SHP77 (cell line): ENCODE results near the gene VN1R5.
"Not testable (repeated sequence)": the region's sequence is repeated elsewhere in the genome, so short reads cannot be mapped to it uniquely, and the experiment has no call there.

Experiments
- DNase-seq, 2 experiments: peaks; one replicate each; lab custom pipeline; 2025; lab: John Stamatoyannopoulos, UW

The VN1R5 gene

DNA sequence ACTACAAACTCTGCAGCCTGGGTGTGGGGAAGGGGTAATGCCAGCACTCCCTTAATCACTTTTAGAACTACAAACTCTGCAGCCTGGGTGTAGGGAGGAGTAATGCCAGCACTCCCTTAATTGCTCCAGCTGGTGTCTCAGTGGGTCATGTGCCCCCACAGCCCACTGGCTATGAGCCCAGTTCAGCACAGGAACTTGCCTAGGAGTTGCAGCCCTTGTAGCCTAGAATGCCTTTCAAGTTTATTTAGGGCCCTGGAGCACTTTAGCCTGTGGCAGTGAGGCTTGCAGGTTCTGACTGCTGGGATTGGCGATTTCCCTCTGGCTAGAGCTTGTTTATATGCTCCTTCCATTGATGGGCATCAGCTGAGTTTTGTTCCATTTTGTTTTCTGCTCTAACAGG lies 17.1 kb downstream of the VN1R5 start:
- no peak for DNase-seq

DNA sequence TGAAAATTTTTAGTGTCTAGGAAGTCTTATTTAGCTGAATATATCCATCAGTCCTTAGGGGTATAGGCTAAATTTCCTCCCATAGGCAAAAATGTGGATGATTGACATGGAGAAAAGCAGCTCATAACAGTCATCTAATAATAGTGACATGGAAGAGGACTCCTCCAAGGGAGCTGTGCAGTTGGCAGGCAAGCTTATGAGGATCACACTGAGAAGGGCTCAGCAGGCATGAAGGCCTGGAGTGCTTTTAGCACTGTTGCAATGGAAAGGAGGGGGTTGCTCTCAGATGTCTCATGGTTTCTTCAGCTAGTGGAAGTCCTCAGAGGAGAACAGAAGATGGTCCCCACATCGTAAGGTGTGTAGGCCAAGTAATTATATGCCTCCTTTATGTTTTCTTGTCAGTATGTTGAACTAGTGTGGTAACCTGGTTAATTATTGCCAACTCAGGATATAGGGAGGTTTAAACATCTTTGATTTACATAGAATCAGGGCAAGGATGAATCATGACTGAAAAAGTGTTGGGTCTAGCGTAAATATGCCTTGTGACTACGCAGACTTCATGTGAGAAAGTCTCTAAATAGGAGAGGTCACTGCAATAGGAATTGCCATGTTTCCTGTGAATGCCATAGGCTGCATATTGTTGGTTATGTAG lies 18.9 kb downstream of the VN1R5 start:
- DNase-seq = no peak

DNA sequence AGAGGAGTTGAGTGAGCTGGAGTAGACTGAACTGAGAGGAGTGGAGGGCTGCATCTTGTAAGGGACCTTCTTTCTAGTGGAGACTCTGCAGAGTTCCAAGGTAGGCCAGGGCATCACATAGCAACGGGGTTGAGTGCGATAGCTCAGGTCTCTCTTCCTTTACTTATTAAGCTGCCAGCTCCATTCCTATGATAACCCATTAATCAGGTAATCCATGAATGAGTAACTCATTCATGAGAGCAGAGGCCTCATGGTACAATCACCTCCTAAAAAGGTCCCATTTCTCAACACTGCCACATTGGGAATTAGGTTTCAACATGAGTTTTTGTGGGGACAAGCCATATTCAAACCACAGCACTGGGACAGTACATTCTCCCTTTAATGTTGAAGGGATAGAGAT lies 21.3 kb downstream of the VN1R5 start:
- no peak for DNase-seq

DNA sequence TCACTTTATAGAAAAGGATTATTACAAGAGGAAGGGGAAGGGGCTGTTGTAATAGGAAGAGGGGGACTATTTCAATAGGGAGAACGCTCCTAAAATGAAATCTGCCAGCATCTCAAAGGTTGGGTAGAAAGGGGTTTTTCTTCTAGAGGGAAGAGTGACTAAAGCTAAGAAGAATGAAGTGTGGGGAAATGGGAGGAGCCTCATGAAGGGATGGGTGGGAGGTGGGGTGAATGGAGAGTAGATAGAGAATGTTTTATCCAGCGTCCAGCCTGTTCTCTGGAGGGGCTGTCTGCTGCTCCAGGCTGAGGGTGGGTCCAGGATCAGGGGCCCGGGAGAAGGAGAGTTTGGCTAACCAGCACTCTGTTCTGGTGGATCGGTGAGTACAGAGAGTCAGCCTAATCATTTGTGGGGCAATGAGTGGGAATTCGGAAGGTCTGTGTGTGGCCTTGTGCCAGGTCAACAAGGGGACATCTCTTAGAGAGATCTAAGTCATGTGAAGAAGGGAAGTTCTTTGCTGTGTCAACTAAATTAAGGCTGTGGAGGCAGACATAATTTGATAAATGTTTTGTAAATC lies 25.2 kb downstream of the VN1R5 start:
- no peak for DNase-seq

DNA sequence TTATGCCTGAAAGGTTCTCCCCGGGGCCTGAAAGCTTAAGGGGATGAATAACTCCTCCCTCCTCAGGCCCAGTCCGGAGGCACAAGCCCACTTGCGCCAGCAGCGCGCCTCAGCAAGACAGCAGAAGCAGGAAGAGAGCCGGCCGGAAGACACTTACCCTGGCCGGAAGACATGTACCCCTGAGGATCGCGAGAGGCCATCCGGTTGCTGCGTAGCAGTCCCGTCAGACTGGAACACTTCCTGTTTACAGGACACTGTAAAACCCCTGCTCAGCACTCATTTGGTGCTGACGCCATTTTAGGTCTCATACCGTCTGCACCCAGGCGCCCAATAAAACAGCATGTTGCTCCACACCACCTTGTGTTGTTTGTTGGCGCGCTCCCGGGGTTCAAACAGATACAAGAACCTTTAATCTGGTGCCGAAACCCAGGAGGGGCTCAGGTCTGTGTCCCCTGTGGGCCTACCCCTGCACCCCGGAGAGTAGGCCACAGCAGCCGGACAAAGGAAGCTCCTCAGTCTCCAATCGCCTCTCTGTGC lies 30.3 kb downstream of the VN1R5 start:
- no peak for DNase-seq

DNA sequence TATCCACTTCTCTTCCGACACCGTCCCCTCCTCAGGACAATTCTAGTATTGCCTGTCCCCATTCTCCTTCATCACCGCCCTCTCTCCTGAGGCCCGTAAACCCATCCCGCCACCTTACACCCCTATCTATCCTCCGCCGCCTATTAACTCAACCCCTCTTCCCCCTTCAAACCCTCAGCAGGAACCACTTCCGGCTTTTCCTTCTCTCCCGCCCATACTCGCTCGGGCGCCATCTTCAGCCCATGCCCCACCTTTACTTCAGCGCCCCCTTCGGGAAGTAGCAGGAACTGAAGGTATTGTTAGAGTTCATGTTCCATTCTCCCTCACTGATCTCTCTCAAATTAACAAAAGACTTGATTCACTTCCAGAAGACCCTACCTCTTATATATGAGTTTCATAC lies 31.6 kb downstream of the VN1R5 start:
- no peak for DNase-seq

DNA sequence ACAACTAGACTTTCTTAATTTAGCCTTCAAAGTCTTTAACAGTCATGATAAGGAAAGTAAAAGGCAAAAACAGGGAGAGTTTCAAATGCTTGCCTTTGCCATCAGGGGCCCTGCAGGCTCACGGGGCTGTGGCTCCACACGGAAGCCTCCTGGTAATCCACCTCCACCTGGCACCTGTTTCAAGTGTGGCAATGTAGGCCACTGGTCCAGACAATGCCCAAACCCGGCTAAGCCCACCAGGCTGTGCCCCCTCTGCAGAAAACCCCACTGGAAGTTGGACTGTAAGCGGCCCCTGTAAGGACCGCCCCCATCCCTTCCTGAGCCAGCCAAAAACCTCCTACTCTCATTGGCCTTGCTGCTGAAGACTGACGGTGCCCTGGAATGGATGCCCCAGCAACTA lies 32.5 kb downstream of the VN1R5 start:
- DNase-seq = no peak

DNA sequence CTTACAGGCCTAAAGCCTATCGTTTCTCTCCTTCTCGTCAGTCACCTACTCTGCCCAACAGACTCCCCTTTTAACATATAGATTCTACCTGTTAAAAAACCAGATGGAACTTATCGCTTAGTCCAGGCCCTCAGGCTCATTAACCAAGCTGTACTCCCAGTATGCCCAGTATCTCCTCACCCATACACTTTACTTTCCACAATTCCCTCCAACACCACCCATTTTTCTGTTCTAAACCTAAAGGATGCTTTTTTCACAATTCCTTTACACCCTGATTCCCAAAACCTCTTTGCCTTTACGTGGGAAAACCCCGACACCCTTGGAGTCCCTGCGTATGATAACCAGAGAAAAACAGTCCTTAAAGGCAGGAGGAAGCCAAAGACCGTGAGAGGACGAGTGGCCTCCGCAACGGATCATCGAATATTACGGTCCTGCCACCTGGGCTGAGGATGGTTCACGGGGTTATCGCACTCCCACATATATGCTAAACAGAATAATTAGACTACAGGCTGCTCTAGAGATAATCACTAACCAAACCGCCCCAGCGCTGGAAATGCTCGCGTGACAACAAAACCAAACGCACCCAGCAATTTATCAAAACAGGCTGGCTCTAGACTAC lies 33.5 kb downstream of the VN1R5 start:
- not testable (repeated sequence) for DNase-seq

DNA sequence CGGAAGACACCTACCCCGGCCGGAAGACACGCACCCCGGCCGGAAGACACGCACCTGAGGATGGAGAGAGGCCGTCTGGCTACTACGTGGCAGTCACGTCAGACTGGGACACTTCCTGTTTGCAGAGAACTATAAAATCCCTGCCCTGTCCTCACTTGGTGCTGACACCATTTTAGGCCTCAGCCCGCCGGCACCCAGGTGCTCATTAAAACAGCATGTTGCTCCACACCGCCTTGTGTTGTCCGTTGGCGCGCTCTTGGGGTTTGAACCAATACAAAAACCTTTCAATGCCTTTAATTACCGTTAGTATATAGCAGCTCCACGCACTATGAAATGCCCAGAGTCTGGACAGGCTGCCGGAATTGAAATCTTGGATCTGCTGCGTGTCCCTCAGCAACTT lies 34.7 kb downstream of the VN1R5 start:
- no peak for DNase-seq

DNA sequence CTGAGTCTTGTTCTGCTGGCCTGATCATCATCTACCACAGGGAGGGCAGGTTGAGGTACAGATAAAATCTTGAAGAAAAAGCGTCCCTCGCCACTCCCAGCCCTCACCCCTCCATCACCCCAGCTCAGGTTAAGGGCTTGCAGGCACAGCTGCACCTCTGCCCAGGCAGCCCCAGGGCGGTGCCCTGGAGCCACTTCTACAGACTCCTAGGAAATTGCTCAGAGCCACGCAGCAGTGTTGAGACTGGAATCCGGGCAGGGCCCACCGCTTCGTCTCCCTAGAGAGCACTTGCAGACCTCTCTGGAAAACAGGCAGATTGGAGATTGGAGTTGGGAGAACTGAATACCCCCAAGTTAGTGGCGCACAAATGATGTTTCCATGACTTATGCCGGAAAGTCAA lies 35.3 kb downstream of the VN1R5 start:
- no peak for DNase-seq

DNA sequence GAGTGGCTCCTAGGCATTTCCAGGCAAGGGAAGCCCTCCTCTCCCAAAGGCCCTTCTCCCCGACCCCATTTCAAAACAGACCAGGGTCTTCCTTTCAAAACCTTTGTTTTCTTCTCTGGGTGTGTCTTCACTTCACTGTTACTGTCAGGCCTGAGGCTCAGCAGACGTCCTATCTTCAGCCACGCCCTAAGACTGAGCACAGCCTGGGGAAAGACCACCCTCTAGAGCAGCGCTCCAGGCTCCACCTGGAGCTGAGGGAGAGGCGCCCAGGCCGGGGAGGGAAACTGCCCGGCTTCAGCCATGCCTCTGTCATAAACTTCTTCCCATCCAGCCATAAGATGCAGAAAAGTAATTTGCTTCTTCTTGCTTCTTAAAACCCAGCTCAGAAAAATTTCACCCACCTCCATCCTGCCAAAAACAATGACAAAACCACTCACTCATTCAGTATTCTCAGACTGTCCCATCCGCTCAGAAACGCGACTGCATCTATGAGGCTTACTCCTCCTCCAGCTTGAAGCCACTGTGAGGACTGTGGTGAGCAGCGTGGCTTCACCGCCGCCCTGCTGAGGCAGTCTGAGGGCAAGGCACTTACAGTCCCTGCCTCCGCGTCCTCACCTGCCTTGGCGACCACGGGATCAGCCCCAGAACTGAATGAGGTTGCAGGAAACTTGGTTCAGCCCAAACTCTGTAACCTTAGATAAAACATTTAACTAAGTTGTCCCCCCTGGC lies 36.1 kb downstream of the VN1R5 start:
- no peak for DNase-seq

DNA sequence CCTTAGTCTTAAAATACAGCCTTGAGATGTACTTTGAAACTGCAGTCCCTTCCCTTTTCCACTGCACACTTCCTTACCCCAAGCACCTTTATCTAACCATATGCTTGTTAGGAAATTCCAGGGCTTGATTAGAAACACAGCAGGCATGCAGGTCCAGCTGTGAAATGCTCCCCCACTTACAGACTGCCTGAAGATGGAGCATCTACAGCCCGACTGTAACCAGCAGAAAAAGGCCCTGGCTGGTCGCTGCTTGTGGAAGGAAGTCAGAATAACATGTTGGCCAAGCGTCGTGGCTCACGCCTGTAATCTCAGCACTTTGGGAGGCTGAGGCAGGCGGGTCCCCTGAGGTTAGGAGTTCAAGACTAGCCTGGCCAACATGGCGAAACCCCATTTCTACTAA lies 37.2 kb downstream of the VN1R5 start:
- DNase-seq = no peak

DNA sequence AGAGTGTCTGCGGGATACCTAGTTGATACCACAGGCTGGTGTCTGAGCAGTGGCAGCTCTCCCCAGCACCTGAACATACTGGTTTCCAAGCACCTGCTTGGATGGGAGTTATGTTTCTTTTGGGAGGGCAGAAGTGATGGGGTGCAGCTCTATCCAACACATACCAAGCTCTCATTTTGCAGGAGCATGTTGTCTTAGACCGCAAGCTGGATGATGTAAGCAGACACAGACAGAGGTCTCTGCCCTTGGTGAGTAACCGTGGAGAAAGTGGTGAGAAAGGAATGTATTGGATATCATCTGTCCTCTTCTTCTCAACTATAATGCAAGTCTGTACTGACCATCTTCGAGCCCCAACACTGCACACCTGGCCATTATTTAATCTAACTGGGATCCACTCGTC lies 38.4 kb downstream of the VN1R5 start:
- DNase-seq = no peak

DNA sequence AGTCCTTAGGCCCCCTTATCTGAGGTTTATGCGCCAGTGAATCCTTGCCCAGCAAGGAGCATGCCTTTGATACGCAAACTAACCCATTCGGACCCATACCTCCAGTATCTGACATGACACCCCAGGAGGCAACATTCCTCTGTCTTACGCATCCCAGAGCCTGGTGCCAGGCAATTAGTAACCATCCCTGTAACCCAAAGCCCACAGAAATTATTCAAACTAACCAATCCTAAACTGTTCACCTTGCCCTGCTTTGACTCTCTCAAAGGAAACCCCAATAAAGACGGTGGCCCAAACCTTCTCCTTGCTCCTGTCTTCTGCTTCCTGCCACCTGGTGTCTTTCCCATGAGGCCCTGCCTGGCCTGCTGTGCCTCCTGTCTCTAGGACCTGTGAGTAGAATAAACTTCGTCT lies 39.4 kb downstream of the VN1R5 start:
- no peak for DNase-seq

DNA sequence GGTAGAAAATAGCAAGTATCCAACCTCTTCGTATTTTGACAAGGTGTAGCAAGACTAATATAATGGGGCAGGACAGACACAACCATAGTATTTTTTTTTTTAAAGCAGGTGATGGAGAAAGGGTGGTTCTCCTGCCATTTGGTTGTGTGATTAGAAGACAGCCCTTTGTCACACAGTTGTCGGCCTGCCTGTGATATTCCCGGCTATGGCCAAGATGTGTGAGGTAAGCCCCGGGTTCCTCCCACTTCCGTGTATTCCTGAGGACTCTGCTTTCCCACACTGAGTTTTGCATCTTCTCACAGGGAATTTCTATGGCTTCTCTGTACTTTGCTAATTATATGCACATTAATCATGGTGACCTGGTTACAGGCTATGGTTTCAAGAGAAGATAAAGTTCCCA lies 39.9 kb downstream of the VN1R5 start:
- no peak for DNase-seq

DNA sequence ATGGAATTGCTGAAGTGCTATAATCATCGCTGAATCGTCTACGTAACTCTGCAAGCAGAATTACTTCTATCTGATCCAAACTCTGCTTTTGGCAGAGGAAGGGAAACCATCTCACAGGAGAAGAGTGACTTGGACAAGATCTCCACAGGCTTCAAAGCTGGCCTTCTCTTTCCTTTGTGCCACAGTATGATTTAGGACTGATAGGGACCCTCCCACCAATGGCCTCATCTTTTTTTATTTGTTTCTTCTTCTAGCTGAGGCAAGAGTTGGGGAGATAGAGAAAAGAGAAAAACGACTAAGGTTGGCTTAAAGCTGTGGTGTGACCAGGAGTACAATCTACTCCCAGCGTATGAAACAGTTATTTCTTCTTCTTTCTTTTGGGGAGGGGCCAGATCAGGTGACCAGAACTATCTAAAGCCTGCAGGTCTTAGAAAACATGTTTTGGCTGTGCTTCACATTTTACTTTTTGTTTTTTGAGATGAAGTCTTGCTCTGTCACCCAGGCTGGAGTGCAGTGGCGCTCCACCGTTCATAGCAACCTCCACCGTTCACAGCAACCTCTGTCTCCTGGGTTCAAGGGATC lies 40.8 kb downstream of the VN1R5 start:
- no peak for DNase-seq

DNA sequence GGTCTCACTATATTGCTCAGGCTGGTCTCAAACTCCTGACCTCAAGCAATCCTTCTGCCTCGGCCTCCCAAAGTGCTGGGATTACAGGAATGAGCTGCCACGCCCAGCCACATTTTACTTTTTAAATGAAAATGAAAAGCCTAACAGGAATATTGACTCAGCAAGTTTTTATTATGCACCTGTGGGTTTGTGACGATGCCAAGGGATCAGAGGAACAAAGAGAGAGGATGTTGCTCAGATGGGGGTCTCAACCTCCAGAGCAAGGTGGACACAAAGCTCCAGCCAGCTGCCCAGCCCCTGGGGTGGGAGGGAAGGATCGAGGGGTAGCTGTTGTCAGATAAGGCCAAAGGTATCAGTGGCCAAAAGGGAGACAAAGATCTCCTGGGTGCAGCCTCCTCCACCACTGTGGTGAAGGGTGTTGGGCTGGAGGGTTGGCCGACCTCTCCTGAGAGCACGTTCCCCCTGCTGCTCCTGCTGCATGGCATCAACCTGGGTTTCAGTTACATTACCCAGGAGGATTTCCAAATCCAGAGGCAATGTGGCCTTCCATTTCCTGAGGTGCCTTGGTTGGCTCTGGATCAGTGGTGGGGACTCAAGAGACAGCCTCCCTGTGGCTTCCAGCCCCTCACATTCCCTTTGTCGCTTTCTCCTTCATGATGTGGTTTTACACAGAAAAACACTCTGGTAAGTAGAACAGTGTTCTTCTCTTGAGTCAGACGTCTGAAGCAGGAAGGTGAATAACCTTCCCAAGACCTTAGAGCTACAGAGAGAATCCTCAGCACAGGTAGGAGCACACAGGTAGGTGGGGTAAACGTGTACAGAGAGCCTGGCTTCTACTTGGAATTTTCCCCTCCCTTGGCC lies 41.6 kb downstream of the VN1R5 start:
- DNase-seq = no peak

DNA sequence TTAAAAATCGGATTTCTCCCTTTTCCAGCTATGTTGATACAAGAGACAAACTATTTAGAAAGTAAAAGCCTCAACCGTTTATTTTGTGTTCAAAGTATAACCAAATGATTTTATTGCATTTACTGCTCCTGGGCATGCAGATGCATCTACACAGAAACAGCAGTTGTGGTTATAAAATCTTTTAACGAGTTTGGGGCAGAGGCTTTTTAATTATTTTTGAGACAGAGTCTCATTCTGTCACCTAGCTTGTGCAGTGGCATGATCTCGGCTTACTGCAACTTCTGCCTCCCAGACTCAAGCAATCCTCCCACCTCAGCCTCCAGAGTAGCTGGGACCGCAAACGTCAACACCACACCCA lies 42.2 kb downstream of the VN1R5 start:
- no peak for DNase-seq

DNA sequence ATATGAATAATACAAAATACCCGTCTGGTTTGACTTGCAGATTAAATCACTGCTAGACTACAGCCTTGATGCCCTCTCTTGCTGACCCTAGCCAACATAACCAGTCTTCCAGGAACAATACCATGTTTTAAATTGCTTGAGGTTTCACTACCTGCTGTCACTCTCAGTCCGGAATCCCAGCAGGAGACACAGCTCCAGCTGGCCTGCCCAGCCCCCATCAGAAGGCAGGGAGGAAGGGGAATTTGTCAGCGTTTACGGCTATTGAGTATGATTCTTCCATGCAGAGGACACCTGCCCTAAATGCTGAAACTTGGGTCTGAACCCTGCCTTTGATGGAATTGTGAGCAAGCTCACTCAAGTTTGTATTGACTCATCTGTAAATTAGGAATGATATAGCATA lies 42.8 kb downstream of the VN1R5 start:
- no peak for DNase-seq

DNA sequence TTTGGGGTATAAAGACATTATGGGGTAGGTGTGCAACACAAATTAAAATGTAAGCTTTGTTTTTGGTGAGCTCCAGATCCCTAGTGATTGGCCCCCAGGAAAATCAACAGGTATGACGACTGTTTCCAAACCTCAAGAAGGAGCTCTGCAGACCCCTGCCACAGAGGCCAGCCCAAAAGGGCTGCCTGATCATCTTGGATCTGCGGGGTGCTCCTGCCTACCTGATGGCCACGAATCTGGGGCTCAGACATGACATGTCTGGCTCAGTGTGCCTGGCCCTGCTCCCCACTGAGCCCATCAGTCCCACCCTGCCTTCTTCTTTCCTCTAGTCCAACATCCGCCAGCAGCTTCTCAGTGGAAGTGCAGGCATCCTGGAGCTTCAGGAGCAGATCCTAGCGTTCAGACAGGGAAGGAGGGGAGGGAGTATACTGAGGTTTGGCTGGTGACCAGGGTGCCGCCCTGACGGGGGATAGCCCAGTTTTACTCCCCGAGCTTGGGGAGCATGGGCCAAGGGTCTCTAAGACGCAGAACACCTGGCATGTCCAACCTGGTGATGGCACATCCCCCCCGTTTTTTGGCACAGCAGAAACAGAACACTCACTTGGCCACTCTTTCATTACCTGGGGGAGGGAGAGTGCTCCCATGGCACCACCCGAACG lies 44.0 kb downstream of the VN1R5 start:
- DNase-seq = no peak

DNA sequence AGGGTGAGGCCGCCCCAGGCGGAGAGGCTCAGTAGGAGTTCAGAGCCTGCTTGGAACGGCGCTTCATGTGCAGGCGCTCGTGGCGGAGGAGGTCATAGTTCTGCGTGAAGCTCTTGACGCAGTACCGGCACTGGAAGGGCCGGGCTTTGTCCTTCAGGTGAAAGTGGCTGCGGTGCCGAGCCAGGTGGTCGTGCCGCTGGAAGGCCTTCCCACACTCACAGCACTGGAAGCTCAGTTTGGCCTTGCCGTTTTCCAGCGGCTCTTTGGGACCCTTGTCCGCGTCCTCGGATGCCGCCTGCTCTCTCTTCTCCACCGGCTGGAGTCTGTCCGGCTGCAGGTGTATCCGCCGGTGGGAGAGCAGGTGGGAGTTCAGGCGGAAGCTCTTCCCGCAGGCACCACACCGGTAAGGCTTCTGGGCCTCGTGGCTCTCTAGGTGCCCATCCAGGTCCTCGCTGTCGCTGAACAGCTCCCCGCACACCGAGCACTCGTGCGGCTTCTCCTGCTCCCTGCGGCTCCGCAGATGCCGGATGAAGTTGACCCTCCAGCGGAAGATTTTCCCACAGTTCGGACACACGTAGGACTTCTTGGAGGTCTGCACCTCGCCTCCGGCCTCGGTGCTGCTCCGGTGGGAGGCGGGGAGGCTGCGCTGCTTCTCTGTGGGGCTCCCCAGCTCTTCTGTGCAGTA lies 44.8 kb downstream of the VN1R5 start:
- no peak for DNase-seq
